A549 (cell line): Measurements from ENCODE around the gene ERFL. TPM values are rescaled to one million over a fixed set of nuclear protein-coding genes. Genes with fewer than 3 reads are reported as not detected.
A peak's percentile ranks its signal among the peaks of the same experiment; 100 is the strongest.
"Not testable (repeated sequence)": the region's sequence is repeated elsewhere in the genome, so short reads cannot be mapped to it uniquely, and the experiment has no call there.

Experiments
- ATAC-seq, 2 experiments: fragments of 200-7000 bp in 1 of 2; fragments of >200 bp in 1 of 2; cut with Nextera tagmentation in 1 of 2; cut with Tn5 transposase in 1 of 2; 3 replicates each; pipeline versions ENCODE4 v1.8.0 to v1.9.1; 2018 to 2020; ENCODE audit warnings: mild to moderate bottlenecking in 1 of 2, moderate library complexity in 1 of 2
- CTCF ChIA-PET: fragments of 300-600 bp; sonication (Branson Sonifier 250); formaldehyde crosslinking; extraction: SDS; loops from one replicate; lab custom pipeline; 2021; ENCODE audit warnings: antibody characterized with exemption, inconsistent platforms; lab: Yijun Ruan, JAX
- POLR2A ChIA-PET: fragments of 350-600 bp; formaldehyde crosslinking; extraction: SDS; loops from one replicate; lab custom pipeline; 2021; ENCODE audit warnings: antibody characterized with exemption, inconsistent platforms; lab: Yijun Ruan, JAX
- DNase-seq, 2 experiments: peaks; one replicate each; pipeline versions ENCODE4 v3.0.0 to v3.0.0-alpha.2; 2011 to 2016; ENCODE audit warnings: low read depth in 1 of 2, low spot score in 1 of 2
- FAIRE-seq: peaks from 2 replicates; lab custom pipeline; 2011; peaks lifted over from hg19 to GRCh38; lab: Jason Lieb, UNC
- H3K27ac ChIP-seq, 2 experiments: fragments of >200 bp; sonication (Bioruptor Twin); formaldehyde crosslinking; 3 replicates each; pipeline ENCODE4 v1.5.1; 2016 to 2017
- H3K4me1 ChIP-seq: fragments of >200 bp; sonication (Bioruptor Twin); formaldehyde crosslinking; 3 replicates; pipeline ENCODE4 v1.6.1; 2016
- H3K4me2 ChIP-seq: fragments of >200 bp; sonication (Bioruptor Twin); formaldehyde crosslinking; 3 replicates; pipeline ENCODE4 v1.6.1; 2016
- H3K4me3 ChIP-seq: fragments of >200 bp; sonication (Bioruptor Twin); formaldehyde crosslinking; 3 replicates; pipeline ENCODE4 v1.5.1; 2016
- H3K9me3 ChIP-seq: fragments of >200 bp; sonication (Bioruptor Twin); formaldehyde crosslinking; 3 replicates; pipeline ENCODE4 v1.6.1; 2016
- FOSL2 ChIP-seq, 2 experiments: fragments of 450-650 bp in 1 of 2; fragments of >200 bp in 1 of 2; sonication (Bioruptor Twin) in 1 of 2; formaldehyde crosslinking; IDR thresholded peaks; 2 replicates each; pipeline versions ENCODE4 v1.5.0 to v1.6.1; 2016 to 2020; ENCODE audit warnings: mild to moderate bottlenecking in 1 of 2, moderate library complexity in 1 of 2
- FOXS1 ChIP-seq: fragments of 250-450 bp; sonication (Bioruptor Pico); IDR thresholded peaks from 2 replicates; pipeline ENCODE4 v1.5.0; 2020; ENCODE audit warnings: mild to moderate bottlenecking, moderate library complexity
- HDAC2 ChIP-seq: fragments of 200-600 bp; sonication (generic); IDR thresholded peaks from 2 replicates; pipeline ENCODE4 v1.6.1; 2016
- HOXB13 ChIP-seq: fragments of 250-450 bp; sonication (Bioruptor Pico); IDR thresholded peaks from 2 replicates; pipeline ENCODE4 v1.5.0; 2020; ENCODE audit warnings: low read depth, mild to moderate bottlenecking, moderate library complexity
- MYC ChIP-seq: IDR thresholded peaks from 2 replicates; pipeline ENCODE4 v1.6.1; 2012; ENCODE audit warnings: mild to moderate bottlenecking, inconsistent platforms, low read length, improper control_type of control experiment, borderline replicate concordance
- NPAS2 ChIP-seq: fragments of 250-450 bp; sonication (Bioruptor Pico); IDR thresholded peaks from 2 replicates; pipeline ENCODE4 v1.8.0; 2022; ENCODE audit warnings: mild to moderate bottlenecking, moderate library complexity, borderline replicate concordance
- PHF8 ChIP-seq: fragments of 200-600 bp; sonication (generic); IDR thresholded peaks from 2 replicates; pipeline ENCODE4 v1.6.1; 2016; ENCODE audit warnings: low read depth, mild to moderate bottlenecking, antibody characterized with exemption, moderate library complexity, borderline replicate concordance
- POLR2A ChIP-seq: IDR thresholded peaks from 2 replicates; pipeline ENCODE4 v1.6.1; 2012; ENCODE audit warnings: mild to moderate bottlenecking, low read length
- POLR2AphosphoS2 ChIP-seq: conservative IDR thresholded peaks from 2 replicates; pipeline ENCODE4 v1.6.1; 2012; ENCODE audit warnings: low read length, improper control_type of control experiment, inconsistent platforms
- RARB ChIP-seq: fragments of 250-450 bp; sonication (Bioruptor Pico); IDR thresholded peaks from 2 replicates; pipeline ENCODE4 v1.8.0; 2021; ENCODE audit warnings: mild to moderate bottlenecking, moderate library complexity
- SREBF2 ChIP-seq: fragments of 450-650 bp; IDR thresholded peaks from 2 replicates; pipeline ENCODE4 v1.6.1; 2014; ENCODE audit warnings: mild to moderate bottlenecking, moderate library complexity
- TFCP2L1 ChIP-seq: fragments of 250-450 bp; sonication (Bioruptor Pico); IDR thresholded peaks from 2 replicates; pipeline ENCODE4 v1.5.0; 2021; ENCODE audit warnings: mild to moderate bottlenecking
- ZC3H11A ChIP-seq: fragments of 450-650 bp; IDR thresholded peaks from 2 replicates; pipeline ENCODE4 v1.6.1; 2014; ENCODE audit warnings: antibody characterized with exemption, mild to moderate bottlenecking
- ZFP36 ChIP-seq: fragments of 450-650 bp; IDR thresholded peaks from 2 replicates; pipeline ENCODE4 v1.6.1; 2014; ENCODE audit warnings: borderline replicate concordance; ENCODE audit not compliant: partially characterized antibody
- ZSCAN20 ChIP-seq: fragments of 250-450 bp; sonication (Bioruptor Pico); IDR thresholded peaks from 2 replicates; pipeline ENCODE4 v1.8.0; 2022; ENCODE audit warnings: mild to moderate bottlenecking, moderate library complexity
- WGBS: methylation state at CpG from one replicate; pipeline ENCODE4 v1.1.6; 2017; ENCODE audit errors: missing lambda C conversion rate; 5-methylcytosine and 5-hydroxymethylcytosine counted together
- polyA plus RNA-seq, 4 experiments: library from polyadenylated mRNA; depleted of rRNA in 3 of 4; stranded (reverse); fragments of >200 nt; fragmentation: RNase III in 1 of 4; extraction: RNeasy Plus Mini Kit Qiagen cat#74134 plus additional on column Dnase treatment in 1 of 4; gene quantifications; 2 replicates in 3 of 4; 3 replicates in 1 of 4; pipeline ENCODE4 v1.2.3, GENCODE V29; 2011 to 2017
- TF ChIP-seq, protein P1 (sequence below): fragments of 250-450 bp; sonication (Bioruptor Pico); IDR thresholded peaks from 2 replicates; pipeline ENCODE4 v1.5.0; 2020; ENCODE audit warnings: low read depth, mild to moderate bottlenecking, moderate library complexity
- TF ChIP-seq, protein P2 (sequence below): fragments of 450-650 bp; IDR thresholded peaks from 2 replicates; pipeline ENCODE4 v1.6.1; 2014; ENCODE audit warnings: antibody characterized with exemption
- TF ChIP-seq, protein P3 (sequence below): fragments of >200 bp; sonication (Bioruptor Twin); formaldehyde crosslinking; IDR thresholded peaks from 3 replicates; pipeline ENCODE4 v1.5.1; 2016

The ERFL gene
- polyA plus RNA-seq, 2 of the 4 experiments (the other 2 are of a cell fraction), result 0.15 to 0.19 TPM

DNA sequence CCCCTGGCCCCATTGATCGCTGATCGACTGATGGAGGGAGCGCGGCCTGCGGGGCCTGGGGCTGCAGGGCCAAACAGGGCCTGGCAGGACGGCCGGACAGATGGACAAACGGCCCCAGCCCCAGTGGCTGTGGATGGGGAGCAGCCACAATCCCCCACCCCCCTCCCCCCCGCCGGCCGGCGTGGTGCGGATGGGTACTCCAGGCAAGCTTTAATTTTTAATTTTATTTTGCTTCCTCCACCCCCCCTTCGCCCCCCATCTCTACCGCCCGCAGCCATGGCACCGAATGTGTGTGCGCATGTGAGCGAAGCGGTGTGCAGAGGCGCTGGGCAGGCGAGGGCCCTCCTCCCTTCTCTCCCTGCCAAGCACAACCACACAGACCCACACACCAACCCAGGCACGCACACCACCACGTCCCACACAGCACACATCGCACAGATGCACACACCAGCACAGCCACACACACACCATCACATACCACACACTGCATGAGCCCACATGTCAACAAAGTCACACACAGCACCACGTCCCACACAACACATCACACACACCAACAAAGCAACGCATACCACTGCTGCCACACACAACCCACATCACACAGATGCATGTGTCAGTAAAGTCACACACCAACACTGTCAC is 12.4 kb downstream of the ERFL start (continued):
- TF ChIP-seq, protein P1, sequence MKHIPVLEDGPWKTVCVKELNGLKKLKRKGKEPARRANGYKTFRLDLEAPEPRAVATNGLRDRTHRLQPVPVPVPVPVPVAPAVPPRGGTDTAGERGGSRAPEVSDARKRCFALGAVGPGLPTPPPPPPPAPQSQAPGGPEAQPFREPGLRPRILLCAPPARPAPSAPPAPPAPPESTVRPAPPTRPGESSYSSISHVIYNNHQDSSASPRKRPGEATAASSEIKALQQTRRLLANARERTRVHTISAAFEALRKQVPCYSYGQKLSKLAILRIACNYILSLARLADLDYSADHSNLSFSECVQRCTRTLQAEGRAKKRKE (CRISPR knock-in tag), result no peak
- TF ChIP-seq FOXS1, result no peak

DNA sequence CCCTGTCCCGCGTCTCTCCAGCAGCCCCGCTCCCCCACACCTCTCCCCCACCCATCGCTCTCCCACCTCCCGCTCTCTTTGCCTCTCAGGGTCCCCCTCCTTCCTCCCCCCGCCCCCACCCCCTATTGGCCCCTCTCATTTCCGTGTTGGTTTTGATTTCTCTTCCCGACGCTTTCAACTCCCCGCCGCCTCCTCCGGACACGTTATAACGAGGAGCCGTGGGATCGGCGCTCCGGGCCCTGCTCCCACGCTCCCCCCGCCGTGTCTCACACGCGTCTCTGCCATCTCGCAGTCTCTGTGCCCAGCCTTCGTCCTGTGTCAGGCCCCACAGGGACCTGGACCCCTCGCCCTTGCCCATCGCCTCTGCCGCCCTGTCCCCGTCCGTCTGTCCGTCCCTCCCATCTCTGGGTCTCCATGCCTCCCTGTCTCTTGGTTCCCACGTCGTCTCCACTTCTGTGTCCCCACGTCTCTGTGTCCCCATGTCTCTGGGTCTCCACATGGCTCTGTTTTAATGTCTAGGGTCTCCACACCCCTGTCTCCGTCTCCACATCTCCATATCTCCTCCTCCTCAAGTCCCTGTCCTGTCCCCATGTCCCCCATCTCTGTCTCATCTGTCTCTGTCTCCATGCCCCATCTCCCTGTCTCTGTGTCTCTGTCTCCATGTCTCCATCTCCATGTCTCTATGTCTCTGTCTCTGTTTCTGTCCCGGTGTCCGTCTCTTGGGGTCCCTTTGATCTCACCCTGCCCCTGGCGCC is 13.1 kb downstream of the ERFL start:
- FAIRE-seq, result no peak
- TF ChIP-seq ZFP36, result peak; percentile 18
- no peak for TF ChIP-seq ZC3H11A
- no peak for TF ChIP-seq ZSCAN20 (CRISPR knock-in tag)
- no peak for TF ChIP-seq HDAC2
- Histone ChIP-seq H3K4me1 (peaks cover 17% of the 10 kb centered on the region), H3K27ac (peak overlapping the region in 1 of 2 experiments; percentile 25; a peak in 2 of 6 replicates), H3K4me2 (peak overlapping the region; percentile 85), H3K4me3 (peak overlapping the region; percentile 34), H3K9me3 (no peaks in the 10 kb centered on the region)
- ATAC-seq, result no peak
- POLR2A ChIA-PET, result no interaction called here
- WGBS, result 28% methylated on average over 31 of the region's 38 CpGs
- DNase-seq, result no peak
- CTCF ChIA-PET, result no interaction called here

DNA sequence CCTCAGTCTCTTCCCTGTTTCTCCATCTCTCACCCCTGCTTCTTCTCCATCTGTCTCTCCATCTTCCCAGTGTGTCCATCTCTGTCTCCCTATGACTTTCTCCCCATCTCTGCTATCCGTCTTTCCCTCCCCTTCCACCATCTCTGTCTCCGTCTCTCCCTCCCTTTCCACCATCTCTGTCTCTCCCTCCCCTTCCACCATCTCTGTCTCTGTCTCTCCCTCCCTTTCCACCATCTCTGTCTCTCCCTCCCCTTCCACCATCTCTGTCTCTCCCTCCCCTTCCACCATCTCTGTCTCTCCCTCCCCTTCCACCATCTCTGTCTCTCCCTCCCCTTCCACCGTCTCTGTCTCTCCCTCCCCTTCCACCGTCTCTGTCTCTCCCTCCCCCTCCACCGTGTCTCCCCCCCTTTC is 13.8 kb downstream of the ERFL start:
- H3K27ac ChIP-seq, DNase-seq, H3K4me3 ChIP-seq, CTCF ChIA-PET, H3K4me2 ChIP-seq, H3K9me3 ChIP-seq, FAIRE-seq, POLR2A ChIA-PET, ATAC-seq: not testable (repeated sequence)
- peaks cover 17% of the 10 kb centered on the region for H3K4me1 ChIP-seq
- WGBS, result 4% methylated on average over 2 of the region's 5 CpGs

DNA sequence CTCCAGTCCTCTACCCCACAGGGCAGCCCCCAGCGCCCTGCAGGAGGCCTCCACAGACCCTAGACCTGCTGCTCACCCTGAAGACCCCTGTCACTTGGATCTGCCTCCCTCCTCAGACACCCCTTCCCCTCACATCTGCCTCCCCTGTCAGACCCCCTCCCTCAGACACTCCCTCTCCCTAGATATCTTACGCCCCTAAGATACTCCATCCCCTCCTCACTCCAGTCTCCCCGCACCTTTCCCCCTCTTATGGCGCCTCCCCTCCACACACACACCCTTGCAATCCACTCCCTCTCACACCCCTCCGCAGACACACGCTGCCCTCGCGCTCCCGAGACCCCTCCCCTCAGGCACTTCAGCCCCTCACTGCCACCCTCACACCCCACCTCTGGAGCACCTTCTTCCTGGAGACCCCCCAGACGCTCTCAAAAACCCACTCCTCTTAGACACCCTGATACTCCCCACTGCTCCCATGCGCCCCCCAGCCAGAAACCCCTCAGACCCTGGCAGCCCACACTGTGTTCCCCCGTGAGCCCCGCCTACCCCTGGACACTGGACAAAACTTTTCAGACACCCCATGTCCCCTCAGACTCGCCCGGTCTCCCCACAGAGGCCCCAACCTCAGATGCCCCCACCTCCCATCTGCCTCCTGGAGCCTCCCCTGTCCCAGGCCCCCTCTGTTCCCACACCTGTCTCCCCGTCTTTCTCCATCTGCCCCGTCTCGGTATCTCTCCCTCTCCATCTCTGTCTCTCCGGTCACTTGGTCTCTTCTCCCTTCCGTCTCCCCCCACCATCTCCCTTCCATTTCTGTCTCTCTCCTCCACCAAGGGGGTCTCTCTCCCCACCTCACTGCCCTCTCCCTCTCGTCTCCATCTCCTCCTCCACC is 14.5 kb downstream of the ERFL start:
- no peak overlapping the region for H3K4me3 ChIP-seq
- WGBS, result 35% methylated on average over 19 of the region's 21 CpGs
- POLR2A ChIA-PET, result no interaction called here
- peak; percentile 0 to 23; a peak in 3 of 6 replicates for ATAC-seq
- TF ChIP-seq POLR2A (no peak), TFCP2L1 (CRISPR knock-in tag) (no peak), POLR2AphosphoS2 (no peak), HOXB13 (CRISPR knock-in tag) (no peak), HDAC2 (no peak), SREBF2 (no peak), RARB (CRISPR knock-in tag) (no peak), NPAS2 (CRISPR knock-in tag) (no peak), MYC (no peak), PHF8 (no peak), FOSL2 (IDR thresholded peaks at IDR 0.05) (no peak), FOSL2 (CRISPR knock-in tag; IDR thresholded peaks at IDR 0.05) (no peak)
- TF ChIP-seq, protein P2, sequence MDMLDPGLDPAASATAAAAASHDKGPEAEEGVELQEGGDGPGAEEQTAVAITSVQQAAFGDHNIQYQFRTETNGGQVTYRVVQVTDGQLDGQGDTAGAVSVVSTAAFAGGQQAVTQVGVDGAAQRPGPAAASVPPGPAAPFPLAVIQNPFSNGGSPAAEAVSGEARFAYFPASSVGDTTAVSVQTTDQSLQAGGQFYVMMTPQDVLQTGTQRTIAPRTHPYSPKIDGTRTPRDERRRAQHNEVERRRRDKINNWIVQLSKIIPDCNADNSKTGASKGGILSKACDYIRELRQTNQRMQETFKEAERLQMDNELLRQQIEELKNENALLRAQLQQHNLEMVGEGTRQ, result no peak
- TF ChIP-seq, protein P3, sequence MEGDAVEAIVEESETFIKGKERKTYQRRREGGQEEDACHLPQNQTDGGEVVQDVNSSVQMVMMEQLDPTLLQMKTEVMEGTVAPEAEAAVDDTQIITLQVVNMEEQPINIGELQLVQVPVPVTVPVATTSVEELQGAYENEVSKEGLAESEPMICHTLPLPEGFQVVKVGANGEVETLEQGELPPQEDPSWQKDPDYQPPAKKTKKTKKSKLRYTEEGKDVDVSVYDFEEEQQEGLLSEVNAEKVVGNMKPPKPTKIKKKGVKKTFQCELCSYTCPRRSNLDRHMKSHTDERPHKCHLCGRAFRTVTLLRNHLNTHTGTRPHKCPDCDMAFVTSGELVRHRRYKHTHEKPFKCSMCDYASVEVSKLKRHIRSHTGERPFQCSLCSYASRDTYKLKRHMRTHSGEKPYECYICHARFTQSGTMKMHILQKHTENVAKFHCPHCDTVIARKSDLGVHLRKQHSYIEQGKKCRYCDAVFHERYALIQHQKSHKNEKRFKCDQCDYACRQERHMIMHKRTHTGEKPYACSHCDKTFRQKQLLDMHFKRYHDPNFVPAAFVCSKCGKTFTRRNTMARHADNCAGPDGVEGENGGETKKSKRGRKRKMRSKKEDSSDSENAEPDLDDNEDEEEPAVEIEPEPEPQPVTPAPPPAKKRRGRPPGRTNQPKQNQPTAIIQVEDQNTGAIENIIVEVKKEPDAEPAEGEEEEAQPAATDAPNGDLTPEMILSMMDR, result no peak
- H3K9me3 ChIP-seq, result no peaks in the 10 kb centered on the region
- no peak for DNase-seq
- peaks cover 17% of the 10 kb centered on the region for H3K4me1 ChIP-seq
- peak overlapping the region; percentile 46 for H3K4me2 ChIP-seq
- CTCF ChIA-PET, result no interaction called here
- H3K27ac ChIP-seq, result peak overlapping the region in 1 of 2 experiments; percentile 1; a peak in 1 of 6 replicates
- FAIRE-seq, result no peak
